ENCODE results near the gene SOX4. TPM values are rescaled to one million over a fixed set of nuclear protein-coding genes. Genes with fewer than 3 reads are reported as not detected.
A peak's percentile ranks its signal among the peaks of the same experiment; 100 is the strongest.

SOX4 gene
- total and polyA plus RNA-seq, 2 donors (not counting 1 experiment from before 2014, with no cell fraction given), result 5.1 to 38.1 TPM

DNA sequence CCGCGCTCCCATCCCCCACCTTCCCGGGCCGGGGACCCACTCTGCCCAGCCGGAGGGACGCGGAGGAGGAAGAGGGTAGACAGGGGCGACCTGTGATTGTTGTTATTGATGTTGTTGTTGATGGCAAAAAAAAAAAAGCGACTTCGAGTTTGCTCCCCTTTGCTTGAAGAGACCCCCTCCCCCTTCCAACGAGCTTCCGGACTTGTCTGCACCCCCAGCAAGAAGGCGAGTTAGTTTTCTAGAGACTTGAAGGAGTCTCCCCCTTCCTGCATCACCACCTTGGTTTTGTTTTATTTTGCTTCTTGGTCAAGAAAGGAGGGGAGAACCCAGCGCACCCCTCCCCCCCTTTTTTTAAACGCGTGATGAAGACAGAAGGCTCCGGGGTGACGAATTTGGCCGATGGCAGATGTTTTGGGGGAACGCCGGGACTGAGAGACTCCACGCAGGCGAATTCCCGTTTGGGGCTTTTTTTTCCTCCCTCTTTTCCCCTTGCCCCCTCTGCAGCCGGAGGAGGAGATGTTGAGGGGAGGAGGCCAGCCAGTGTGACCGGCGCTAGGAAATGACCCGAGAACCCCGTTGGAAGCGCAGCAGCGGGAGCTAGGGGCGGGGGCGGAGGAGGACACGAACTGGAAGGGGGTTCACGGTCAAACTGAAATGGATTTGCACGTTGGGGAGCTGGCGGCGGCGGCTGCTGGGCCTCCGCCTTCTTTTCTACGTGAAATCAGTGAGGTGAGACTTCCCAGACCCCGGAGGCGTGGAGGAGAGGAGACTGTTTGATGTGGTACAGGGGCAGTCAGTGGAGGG is 2.8 kb downstream of the SOX4 start:
- DNase-seq (ENCODE audit: low read depth in 2 of 2), result peak; percentile 44 to 69
- Histone ChIP-seq H3K4me2 (ENCODE audit: extremely low read depth, insufficient read depth, low read length) (peak overlapping the region; percentile 20), H3K36me3 (ENCODE audit: control insufficient read depth, insufficient read depth, low read length) (no peaks in the 10 kb centered on the region), H3K79me2 (ENCODE audit: control insufficient read depth, insufficient read depth, low read length) (peaks cover 18% of the 10 kb centered on the region), H4K20me1 (ENCODE audit: control insufficient read depth, extremely low read depth, insufficient read depth, low read length) (no peaks in the 10 kb centered on the region), H3K9me3 (ENCODE audit: control insufficient read depth, insufficient read depth, low read depth, low read length) (no peaks in the 10 kb centered on the region), H3K27ac (ENCODE audit: insufficient read depth, low read length) (peak overlapping the region; percentile 87), H3K9ac (ENCODE audit: insufficient read depth, low read length) (peak overlapping the region; percentile 78), H2AFZ (ENCODE audit: low read length) (peak overlapping the region; percentile 68), H3K27me3 (ENCODE audit: control insufficient read depth, insufficient read depth, low read length) (no peaks in the 10 kb centered on the region), H3K4me1 (ENCODE audit: control insufficient read depth, extremely low read depth, insufficient read depth, low read length) (no peaks in the 10 kb centered on the region), H3K4me3 (replicated peaks in 1 of 4; ENCODE audit: control extremely low read depth in 1 of 4, insufficient read depth in 1 of 4, low read depth in 3 of 4, low read length in 4 of 4) (peak overlapping the region; percentile 68 to 95 (median 78))
- TF ChIP-seq, protein P1, sequence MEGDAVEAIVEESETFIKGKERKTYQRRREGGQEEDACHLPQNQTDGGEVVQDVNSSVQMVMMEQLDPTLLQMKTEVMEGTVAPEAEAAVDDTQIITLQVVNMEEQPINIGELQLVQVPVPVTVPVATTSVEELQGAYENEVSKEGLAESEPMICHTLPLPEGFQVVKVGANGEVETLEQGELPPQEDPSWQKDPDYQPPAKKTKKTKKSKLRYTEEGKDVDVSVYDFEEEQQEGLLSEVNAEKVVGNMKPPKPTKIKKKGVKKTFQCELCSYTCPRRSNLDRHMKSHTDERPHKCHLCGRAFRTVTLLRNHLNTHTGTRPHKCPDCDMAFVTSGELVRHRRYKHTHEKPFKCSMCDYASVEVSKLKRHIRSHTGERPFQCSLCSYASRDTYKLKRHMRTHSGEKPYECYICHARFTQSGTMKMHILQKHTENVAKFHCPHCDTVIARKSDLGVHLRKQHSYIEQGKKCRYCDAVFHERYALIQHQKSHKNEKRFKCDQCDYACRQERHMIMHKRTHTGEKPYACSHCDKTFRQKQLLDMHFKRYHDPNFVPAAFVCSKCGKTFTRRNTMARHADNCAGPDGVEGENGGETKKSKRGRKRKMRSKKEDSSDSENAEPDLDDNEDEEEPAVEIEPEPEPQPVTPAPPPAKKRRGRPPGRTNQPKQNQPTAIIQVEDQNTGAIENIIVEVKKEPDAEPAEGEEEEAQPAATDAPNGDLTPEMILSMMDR (conservative IDR thresholded peaks at IDR 0.05 in 1 of 2, IDR thresholded peaks at IDR 0.05 in 1 of 2; ENCODE audit: low read depth in 1 of 2, low read length in 2 of 2), result no peak
- TF ChIP-seq EZH2 (IDR thresholded peaks at IDR 0.05; ENCODE audit: low read length, missing control alignments), result no peak

- H4K20me1 ChIP-seq (ENCODE audit: control insufficient read depth, extremely low read depth, insufficient read depth, low read length), result no peaks in the 10 kb centered on the region
- peak overlapping the region; percentile 97 for H3K4me2 ChIP-seq (ENCODE audit: extremely low read depth, insufficient read depth, low read length)
- H2AFZ ChIP-seq (ENCODE audit: low read length), result no peak overlapping the region
- H3K9ac ChIP-seq (ENCODE audit: insufficient read depth, low read length), result peak overlapping the region; percentile 78
- no peaks in the 10 kb centered on the region for H3K4me1 ChIP-seq (ENCODE audit: control insufficient read depth, extremely low read depth, insufficient read depth, low read length)
- peaks cover 18% of the 10 kb centered on the region for H3K79me2 ChIP-seq (ENCODE audit: control insufficient read depth, insufficient read depth, low read length)
- DNase-seq (ENCODE audit: low read depth in 2 of 2), result peak; percentile 53 to 77
- TF ChIP-seq EZH2 (IDR thresholded peaks at IDR 0.05; ENCODE audit: low read length, missing control alignments), result no peak
- TF ChIP-seq, protein P1 (conservative IDR thresholded peaks at IDR 0.05 in 1 of 2, IDR thresholded peaks at IDR 0.05 in 1 of 2; ENCODE audit: low read depth in 1 of 2, low read length in 2 of 2), result peak in 1 of 2 donors; percentile 37
- H3K27me3 ChIP-seq (ENCODE audit: control insufficient read depth, insufficient read depth, low read length), result no peaks in the 10 kb centered on the region
- H3K27ac ChIP-seq (ENCODE audit: insufficient read depth, low read length), result peak overlapping the region; percentile 87
- no peaks in the 10 kb centered on the region for H3K9me3 ChIP-seq (ENCODE audit: control insufficient read depth, insufficient read depth, low read depth, low read length)
- H3K4me3 ChIP-seq (replicated peaks in 1 of 4; ENCODE audit: control extremely low read depth in 1 of 4, insufficient read depth in 1 of 4, low read depth in 3 of 4, low read length in 4 of 4), result peak overlapping the region; percentile 68 to 95 (median 78)
- H3K36me3 ChIP-seq (ENCODE audit: control insufficient read depth, insufficient read depth, low read length), result no peaks in the 10 kb centered on the region
Measured at GRCh38 chr6:21596949-21597682, 3.6 kb downstream of the SOX4 start.

Data from fibroblast of lung (primary cell).